Fibroblast of skin of left quadriceps (primary cell): ENCODE measurements around the gene EYA3.

Experiments used
- DNase-seq, 2 experiments: peaks; one replicate each; pipeline ENCODE4 v3.0.0-alpha.2; 2013; ENCODE audit warnings: low read depth in 2 of 2

The EYA3 gene

DNA sequence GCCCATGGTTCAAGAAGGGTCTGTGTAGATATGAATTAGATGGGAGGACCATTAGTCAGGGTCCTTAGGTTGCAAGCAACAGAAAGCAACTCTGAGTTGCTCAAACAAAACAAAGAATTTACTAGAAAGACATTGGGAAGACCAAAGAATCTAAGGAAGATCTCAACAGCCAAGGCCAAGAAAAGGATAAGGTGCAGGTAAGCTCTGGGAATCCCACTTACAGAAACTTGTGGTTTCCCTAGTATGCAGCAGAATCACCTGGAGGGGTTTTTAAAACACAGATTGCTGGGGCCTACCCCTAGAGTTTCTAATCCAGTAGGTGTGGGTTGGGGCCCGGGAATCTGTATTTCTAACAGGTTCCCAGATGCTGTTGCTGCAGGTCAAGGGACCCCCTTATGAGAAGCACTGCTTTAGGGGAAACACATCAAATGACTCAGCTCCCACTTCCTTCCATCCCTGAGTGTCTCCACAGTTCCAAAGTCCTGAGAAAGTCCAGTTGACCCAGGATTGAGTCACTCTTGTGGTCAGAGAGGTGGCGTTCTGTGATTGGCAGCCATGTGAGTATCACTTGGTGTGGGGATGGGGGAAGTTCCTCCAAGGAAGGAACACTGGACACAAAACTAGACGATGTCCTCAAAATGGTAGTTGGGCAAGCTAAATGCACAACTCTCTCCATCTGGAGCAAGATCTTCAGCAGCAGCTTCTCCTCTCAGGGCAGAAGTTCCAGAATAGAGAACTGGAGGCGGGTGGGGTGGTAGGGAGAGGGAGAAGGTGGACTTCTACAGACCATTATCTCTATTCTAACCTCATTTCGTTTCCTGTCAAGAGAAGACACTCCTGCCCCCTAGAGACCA is 24.2 kb upstream of the EYA3 start:
- DNase-seq = no peak

DNA sequence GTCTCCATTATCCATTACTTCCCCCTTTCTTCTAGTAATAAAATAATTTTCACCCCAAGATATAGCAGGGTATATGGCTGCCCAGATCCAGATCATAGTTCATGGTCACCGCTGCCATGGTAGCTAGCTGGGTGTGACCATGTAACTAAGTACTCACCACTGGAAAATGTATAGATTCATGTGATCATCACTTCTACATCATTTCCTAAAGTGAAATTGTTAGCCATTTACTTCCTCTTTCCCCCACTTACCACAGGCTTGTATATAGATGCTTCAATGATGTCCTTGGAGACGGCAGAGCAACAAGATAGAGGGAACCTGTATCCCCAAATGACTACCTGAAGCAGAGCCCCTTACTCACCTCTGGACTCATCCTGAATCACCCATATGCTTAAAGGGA is 22.7 kb upstream of the EYA3 start:
- no peak for DNase-seq

DNA sequence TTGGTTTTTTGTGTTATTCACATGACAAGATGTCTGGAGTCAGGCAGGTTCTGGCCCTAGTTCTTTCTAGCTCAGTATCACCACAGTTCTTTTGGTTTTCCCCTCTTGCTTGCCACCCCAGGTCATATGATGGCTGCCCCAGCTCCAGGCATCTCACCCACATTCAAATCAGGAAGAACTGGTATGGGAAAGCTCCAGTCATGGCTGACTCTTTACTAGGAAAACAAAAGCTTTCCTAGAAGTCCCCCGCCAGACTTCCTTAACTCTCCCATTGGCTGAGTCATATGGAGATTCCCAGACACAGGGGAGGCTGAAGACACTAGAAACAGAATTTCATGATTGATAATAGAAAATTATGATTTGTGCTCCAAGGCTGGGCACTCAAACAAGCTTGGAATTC is 22.1 kb upstream of the EYA3 start:
- no peak for DNase-seq

DNA sequence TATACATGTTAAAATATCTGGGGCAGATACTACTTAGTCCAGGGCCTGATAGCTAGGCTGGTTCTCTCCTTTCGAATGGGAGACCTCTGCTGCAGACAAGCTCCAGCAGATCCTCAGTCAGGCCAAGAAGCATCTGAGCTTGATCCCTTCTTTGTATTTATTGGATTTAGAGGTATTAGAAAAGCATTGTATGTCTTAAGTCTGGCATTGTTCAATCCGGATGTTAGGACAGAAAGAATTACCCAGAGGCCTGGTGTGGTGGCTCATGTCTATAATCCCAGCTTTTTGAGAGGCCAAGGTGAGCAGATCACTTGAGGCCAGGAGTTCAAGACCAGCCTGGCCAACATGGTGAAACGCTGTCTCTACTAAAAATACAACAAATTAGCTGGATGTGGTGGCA is 21.2 kb upstream of the EYA3 start:
- no peak for DNase-seq

DNA sequence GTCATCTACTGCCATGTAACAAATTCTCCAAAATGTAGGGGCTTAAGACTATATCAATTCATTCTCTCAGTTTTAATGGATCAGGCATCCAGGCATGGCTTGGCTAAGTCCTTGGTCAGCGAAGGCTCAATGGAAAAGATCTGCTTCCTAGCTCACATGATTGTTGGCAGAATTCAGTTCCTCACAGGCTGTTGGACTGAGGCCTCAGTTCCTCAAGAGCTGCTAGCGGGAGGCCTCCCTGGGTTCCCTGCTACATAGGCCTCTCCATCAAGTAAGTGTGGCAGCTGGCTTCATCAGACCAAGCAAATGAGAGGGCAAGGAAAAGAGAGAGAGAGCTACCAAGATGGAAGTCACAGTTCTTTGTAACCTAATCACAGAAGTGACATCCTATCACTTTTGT is 19.6 kb upstream of the EYA3 start:
- no peak for DNase-seq

DNA sequence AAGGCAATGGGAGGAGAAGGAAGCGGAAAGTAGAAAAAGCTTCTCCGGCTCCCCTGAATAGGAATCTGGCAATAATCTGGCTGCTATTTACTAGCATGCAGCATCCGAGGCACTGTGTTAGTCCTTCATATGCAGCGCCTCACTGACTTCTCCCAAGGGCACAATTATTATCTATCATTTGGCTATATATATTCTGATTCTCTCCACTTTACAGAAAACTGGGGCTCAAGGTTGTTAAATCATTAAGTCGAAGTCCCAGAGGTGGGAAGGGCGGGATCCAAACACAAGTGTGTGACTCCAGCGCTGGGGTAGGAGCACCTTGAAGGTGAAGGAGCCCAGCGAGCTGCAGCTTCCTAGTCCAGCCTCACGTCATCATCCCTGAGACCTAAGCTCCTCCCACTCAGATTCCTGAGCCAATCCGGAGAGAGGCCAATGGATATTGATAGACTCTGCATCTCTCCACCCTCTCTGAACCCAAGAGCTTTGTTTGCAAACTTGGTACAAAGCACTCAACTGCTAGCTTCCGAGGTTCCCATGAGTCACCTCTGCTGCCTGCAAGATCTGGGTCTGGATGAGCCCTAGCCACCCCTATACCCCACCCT is 16.6 kb upstream of the EYA3 start:
- DNase-seq = peak; percentile 22

DNA sequence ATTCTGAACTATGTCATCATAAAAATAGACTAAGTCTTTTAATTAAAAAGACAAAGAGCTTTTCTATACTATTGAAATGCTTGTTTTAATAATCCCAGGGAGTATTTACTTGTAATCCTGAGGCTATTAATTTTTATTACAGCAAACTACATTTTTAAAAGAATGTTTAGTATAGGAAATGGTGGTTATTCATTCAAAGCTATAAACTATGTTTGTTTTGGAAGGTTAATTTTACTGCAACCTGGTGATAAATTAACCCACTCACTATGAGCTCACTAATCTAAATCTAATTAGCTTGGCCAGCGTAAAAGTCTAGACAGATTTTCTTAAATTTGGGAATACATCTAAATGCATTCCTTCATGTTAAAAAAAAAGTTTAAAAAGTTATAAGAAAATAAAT is 13.8 kb upstream of the EYA3 start:
- DNase-seq = no peak

DNA sequence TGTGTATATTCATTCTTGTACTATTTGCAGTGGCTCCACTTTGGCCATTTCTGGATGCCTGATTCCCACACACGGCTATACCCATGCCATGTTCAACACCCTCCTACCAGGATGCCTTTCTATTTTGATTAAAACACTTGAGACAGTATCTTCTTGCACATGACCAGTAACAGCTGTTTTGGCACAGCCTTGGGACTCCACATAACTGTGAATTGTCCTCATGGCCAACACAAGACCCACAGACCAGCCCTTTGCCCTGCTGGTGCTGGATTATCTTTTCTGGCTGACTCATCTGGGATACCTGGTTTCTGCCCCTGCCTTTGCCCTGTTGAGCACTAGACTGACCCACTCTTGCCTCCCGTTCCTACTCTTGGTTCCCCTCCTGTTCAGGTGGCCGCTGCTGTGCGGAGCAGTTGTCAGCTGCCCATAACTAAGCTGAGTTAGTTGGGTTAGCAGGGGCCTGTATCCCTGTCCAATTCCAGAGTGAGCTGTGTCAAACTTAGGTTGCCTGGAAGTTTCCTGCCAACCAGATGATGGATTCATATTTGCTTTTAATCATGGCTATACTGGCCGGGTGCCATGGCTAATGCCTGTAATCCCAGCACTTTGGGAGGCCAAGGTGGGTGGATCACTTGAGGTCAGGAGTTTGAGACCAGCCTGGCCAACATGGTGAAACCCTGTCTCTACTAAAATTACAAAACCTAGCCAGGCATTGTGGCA is 10.8 kb upstream of the EYA3 start:
- DNase-seq = no peak

DNA sequence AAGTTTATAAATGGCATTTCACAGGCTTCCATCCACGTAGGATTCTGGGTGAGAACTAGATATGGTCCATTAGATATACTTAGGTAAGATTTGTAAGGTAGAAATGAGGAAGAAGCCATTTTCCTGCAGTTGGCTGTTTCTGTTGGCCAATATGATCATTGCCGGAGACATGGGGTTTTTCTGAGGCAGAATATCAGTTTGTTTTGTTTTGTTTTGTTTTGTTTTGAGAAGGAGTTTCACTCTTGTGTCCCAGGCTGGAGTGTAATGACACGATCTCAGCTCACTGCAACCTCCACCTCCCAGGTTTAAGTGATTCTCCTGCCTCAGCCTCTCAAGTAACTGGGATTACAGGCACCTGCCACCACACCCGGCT is 8.7 kb upstream of the EYA3 start:
- no peak for DNase-seq

DNA sequence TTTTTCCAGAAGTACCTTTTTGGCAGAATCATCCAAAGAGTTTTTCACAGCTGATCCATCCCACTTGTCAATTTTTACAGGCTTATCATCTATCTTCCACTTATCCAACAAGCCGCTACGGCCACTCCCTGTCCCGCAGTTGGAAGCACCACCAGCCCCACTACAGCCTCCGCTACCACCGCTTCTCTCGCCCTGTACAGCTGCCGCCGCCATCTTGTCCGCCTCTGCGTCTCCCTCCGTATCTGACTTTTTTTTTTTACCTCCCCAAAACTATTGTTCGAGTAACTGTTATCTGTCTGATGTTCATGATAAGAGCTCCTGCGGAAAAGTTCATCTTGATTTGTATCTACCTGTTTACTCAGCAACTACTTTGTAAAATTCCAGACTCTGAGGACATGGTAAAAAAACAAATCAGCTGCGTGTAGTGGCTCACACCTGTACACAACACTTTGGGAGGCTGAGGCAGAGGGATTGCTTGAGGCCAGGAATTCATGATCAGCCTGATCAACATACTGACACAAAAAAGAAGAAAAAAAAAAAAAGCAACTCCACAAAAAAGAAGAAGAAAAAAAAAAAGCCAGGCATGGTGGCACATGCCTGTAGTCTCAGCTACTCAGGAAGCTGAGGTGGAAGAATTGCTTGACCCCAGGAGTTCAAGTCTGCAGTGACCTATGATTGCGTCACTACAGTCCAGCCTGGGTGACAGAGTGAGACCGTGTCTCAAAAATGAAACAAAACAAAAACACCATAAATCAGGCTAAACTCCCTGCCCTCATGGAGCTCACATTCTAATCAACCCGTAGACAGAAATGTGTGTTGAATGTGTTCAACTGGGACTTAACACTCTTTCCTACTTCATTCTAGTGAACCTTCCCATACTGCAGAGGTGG is 8.0 kb upstream of the EYA3 start:
- DNase-seq = no peak

DNA sequence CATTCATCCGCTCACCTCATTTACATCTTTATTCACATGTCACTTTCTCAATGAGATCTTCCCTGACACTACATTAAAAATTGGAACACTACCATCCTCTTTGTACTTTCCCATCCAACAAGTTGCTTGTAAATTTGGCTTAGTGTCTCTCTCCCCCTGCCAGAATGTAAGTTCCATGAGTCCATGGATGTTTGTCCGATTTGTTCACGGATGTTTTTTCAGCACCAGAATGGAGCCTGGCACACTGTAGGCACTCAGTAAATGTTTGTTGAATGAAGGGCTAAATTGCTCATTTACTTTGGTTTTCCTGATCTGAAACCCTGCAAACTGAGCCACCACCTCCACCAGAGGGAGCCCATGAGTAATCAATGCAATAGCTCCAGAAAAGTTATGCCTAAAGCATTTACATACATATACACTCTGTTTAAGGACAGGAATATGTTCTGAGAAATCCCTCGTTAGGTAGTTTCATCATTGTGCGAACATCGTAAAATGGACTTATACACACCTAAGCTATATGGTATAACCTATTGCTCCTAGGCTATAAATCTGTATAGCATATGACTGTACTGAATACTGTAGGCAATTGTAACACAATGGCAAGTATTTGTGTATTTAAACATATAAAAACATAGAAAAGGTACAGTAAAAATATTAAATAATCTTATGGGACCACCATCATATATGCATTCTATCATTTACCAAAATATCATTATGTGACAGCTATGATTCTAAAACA is 2.8 kb upstream of the EYA3 start:
- peak; percentile 31 to 43 for DNase-seq

DNA sequence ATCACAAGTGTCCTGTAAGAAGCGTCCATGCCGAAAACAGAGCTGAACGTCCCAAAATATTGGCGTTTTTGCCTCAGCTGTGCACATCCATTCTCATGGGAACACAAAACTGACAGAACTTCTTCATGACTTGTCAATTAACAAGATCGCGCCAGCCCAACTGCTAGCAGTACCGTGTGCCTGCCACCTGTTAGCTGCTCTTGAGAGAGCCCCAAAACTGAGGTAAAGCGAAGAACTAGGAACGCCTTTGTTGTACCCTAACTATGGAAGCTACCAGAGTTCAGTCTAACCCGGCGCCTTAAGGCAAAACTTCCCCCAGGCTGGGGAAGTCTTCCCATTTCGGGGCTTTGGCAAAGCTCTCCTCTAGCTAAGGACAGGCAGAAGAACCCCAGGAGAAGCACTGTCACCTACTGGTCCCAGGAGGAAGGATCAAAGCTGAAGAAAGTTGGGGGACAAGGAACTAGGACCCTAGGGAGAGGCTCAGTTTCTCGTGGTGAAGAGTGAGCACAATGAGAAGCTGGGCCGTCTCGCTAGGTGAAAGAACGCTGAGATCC is 719 bp downstream of the EYA3 start:
- no peak for DNase-seq

DNA sequence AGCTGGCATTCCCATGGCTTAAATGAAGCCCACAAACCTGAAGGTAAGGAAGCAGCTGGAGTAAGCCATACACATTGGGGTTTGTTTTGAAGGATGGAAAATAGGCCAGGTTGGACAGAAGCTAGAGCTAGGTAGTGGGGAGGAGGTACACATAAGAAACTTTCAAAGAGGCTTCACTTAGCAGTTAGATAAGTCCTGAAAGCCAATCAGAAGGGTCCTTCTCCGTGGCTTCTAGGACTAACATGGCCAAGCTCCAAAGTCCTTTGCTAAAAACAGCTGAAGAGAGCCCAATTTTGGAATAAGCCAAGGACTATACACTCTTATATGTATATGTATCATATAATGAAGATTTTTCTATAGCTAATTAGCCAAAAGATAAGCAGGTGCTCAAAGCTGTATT is 1.8 kb downstream of the EYA3 start:
- no peak for DNase-seq

DNA sequence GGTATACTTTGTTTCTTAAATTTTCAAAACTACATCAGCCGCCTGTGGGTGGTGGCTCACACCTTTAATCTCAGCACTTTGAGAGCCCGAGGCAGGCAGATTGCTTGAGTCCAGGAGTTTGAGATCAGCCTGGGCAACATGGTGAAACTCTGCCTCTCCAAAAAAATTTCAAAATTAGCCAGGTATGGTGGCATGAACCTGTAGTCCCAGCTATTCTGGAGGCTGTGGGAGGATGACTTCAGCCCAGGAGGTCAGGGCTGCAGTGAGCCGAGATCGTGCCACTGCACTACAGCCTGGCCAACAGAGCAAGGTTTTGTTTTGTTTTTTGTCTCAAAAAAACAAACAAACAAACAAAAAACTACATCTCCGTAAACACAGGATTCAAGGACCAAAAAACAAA is 3.3 kb downstream of the EYA3 start:
- no peak for DNase-seq

DNA sequence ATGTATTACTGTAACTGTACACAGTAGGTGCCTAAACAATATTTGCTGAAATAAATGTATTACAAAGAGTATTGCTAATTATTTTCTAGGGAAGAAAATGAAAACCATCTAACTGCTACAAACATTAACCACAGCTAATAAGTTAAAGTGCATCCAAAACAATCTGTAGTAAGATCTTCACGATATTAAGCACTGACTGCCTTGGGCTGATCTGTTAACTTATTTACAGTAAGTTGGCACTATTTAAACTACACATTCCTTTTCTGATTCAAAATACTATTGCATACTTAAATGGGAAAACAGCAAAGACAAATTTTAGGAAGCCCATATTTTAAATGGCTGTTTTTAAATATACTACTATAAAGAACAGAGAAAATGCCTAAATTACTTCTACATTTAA is 4.5 kb downstream of the EYA3 start:
- no peak for DNase-seq

DNA sequence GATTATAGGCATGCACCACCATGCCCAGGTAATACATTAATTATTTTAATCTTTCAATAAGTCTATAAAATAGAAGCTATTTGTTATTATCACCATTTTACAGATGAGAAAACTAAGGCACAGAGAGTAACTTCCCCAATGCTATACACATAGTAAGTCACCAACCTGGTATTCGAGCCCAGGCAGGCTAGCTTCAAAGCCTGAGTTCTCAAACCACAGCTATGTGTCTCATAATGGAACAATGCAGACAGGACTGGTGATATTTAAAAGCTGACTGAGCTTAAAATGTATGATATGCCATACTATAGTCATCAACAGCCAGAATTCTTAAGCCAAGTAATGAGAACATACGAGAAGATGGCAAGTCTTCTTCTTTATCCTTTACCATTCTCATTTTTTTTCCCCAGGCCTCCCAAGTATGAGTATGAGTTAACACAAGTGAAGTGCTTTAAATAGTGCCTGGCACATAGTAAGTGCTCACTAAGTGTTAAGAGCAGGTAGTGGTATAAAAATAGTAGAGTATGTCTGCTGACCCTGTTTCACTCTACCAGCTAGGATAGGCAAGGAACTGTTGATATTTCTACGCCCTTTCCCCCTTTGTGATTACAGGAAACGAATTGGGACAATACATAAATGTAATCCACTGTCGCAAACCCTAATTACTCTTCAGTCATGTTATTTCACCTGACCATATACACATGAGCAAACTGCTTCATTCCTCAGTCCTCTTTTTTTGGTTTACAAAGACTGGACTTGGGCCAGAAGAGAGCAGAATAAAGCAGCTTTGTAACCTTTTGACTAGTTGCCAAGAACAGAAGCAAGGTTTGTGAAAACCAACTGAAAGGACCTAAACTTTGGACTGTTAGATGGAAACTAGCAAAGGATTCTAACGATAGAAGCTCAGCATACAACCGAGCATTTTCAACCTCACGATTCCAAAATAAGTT is 9.5 kb downstream of the EYA3 start:
- DNase-seq = no peak

DNA sequence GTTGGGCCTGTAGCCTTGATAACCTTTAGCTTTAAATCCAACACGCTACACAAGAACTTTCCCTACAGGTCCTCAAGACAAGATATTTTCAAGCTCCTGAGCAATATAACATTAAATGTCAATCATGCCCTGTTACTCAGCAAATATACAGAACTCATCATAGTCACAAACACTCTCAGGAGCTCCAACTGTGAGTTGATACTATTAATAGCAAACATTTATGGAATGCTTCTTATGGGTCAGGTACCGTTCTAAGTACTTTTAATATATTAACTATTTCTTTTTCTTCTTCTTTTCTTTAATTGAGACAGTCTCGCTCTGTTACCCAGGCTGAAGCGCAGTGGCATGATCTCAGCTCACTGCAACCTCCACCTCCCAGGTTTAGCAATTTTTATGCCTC is 10.1 kb downstream of the EYA3 start:
- no peak for DNase-seq

DNA sequence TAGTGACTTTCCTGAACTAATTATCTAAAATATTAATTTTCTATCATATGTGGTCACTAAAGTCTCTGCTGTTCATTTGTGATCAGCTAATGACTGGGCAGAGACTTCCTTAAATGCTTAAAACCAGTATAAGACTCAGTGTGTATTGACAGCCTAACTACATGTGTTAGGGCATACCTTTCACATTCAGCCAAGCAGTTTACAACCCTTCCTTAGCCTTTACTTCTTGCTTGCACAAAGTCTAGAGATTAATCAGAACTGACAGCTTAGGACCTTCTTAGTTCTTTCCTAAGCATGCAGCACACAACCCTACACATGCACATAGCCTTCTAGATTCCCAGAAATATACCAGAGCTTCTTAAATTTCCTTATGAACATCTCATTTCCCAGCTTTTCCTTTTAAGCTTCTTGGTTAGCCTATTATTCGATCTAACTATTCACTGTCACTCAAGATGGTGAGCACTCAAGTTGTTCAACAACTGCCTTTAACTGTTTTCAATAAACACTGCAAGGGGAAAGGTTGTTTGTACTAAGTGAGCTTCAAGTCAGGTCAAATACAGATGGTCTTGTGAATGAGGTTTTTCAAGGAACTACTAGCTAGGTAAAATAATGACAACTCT is 13.4 kb downstream of the EYA3 start:
- DNase-seq = no peak

DNA sequence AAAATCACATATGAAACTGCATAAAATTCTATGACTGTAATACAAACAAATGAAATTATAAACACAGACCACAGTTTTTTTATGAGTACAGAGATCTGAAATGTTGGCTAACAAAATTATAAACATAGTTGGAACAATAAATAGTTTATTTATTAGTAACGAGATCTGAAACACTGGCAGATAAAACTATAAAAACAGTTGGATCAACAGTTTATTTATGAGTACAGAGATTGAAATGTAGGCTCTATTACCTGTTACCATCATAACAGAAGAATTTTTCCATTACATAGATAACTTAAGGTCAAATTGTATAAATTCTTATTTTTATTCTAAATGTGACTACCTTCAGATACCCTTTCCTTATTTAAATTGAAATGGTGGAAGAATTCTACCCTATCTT is 14.5 kb downstream of the EYA3 start:
- no peak for DNase-seq
